Naive thymus-derived CD4-positive, alpha-beta T cell (primary cell): Measurements from ENCODE around the gene WASF3. TPM values are rescaled to one million over a fixed set of nuclear protein-coding genes. Genes with fewer than 3 reads are reported as not detected.
"Not testable (repeated sequence)": the region's sequence is repeated elsewhere in the genome, so short reads cannot be mapped to it uniquely, and the experiment has no call there.

Source experiments
- ATAC-seq: fragments of 150-1000 bp; cut with Tn5 transposase; 2 replicates; pipeline ENCODE4 v1.10.0; 2021; ENCODE audit warnings: mild to moderate bottlenecking, moderate library complexity
- CTCF ChIA-PET: fragments of 350-600 bp; sonication (Branson Sonifier 250); formaldehyde crosslinking; loops from one replicate; lab custom pipeline; 2021; ENCODE audit warnings: antibody characterized with exemption; lab: Charles Lee
- POLR2A ChIA-PET: fragments of 350-600 bp; sonication (Branson Sonifier 250); formaldehyde crosslinking; loops from one replicate; lab custom pipeline; 2021; ENCODE audit warnings: antibody characterized with exemption, inconsistent platforms; lab: Charles Lee
- DNase-seq, 9 donors: peaks; one replicate each; pipeline versions ENCODE4 v3.0.0 to v3.0.0-alpha.2; 2020 to 2022; ENCODE audit warnings: mixed read lengths in 1 of 9
- H3K27ac ChIP-seq: one replicate; pipeline ENCODE4 v1.7.0; 2013; ENCODE audit warnings: mild to moderate bottlenecking, low read depth, low read length, moderate library complexity
- H3K27me3 ChIP-seq, 2 donors: one replicate each; pipeline ENCODE4 v1.7.0; 2013; ENCODE audit warnings: low read length in 2 of 2, mild to moderate bottlenecking in 2 of 2, moderate library complexity in 2 of 2; ENCODE audit not compliant: control insufficient read depth in 2 of 2, insufficient read depth in 2 of 2
- H3K36me3 ChIP-seq, 3 experiments: 1 replicate in 2 of 3; 2 replicates in 1 of 3; pipeline ENCODE4 v1.7.0; 2013; ENCODE audit warnings: low read length in 3 of 3, mild to moderate bottlenecking in 3 of 3, moderate library complexity in 1 of 3; ENCODE audit not compliant: insufficient read depth in 3 of 3, control insufficient read depth in 2 of 3
- H3K4me1 ChIP-seq, 2 donors: one replicate each; pipeline ENCODE4 v1.7.0; 2013; ENCODE audit warnings: low read length in 2 of 2, mild to moderate bottlenecking in 2 of 2, moderate library complexity in 1 of 2; ENCODE audit not compliant: control insufficient read depth in 2 of 2, insufficient read depth in 2 of 2
- H3K4me3 ChIP-seq: 2 replicates; pipeline ENCODE4 v1.7.0; 2013; ENCODE audit warnings: mild to moderate bottlenecking, low read length
- H3K9me3 ChIP-seq, 3 experiments: 1 replicate in 2 of 3; 2 replicates in 1 of 3; pipeline ENCODE4 v1.7.0; 2013; ENCODE audit warnings: low read length in 3 of 3; ENCODE audit not compliant: control insufficient read depth in 2 of 3
- H3K27ac Mint-ChIP-seq, 9 donors: one replicate each; pipeline ENCODE4 v1.8.0; 2020 to 2022; ENCODE audit warnings: mixed read lengths in 9 of 9, mild to moderate bottlenecking in 8 of 9, moderate library complexity in 5 of 9, inconsistent platforms in 2 of 9
- H3K27me3 Mint-ChIP-seq, 5 donors: one replicate each; pipeline ENCODE4 v1.8.0; 2021 to 2022; ENCODE audit warnings: mixed read lengths in 5 of 5, mild to moderate bottlenecking in 1 of 5
- H3K36me3 Mint-ChIP-seq, 5 donors: one replicate each; pipeline ENCODE4 v1.8.0; 2020 to 2022; ENCODE audit warnings: mixed read lengths in 5 of 5, mild to moderate bottlenecking in 3 of 5, inconsistent platforms in 1 of 5
- H3K4me1 Mint-ChIP-seq, 7 donors: one replicate each; pipeline ENCODE4 v1.8.0; 2020 to 2022; ENCODE audit warnings: mixed read lengths in 7 of 7, mild to moderate bottlenecking in 3 of 7, inconsistent platforms in 1 of 7
- H3K4me3 Mint-ChIP-seq, 10 donors: one replicate each; pipeline ENCODE4 v1.8.0; 2020 to 2022; ENCODE audit warnings: mild to moderate bottlenecking in 10 of 10, mixed read lengths in 10 of 10, moderate library complexity in 6 of 10, inconsistent platforms in 2 of 10
- H3K9me3 Mint-ChIP-seq, 11 donors: one replicate each; pipeline ENCODE4 v1.8.0; 2020 to 2022; ENCODE audit warnings: mixed read lengths in 11 of 11, mild to moderate bottlenecking in 4 of 11, inconsistent platforms in 1 of 11, moderate library complexity in 1 of 11
- intact Hi-C, 2 donors: fragments of 100-400 bp; cut with micrococcal nuclease; formaldehyde crosslinking; loops; one replicate each; pipeline ENCODE4 v1.15.1; 2023
- polyA plus RNA-seq, 2 donors: library from polyadenylated mRNA; unstranded; fragments of 300-500 nt; fragmentation: Illumina TruSeq; gene quantifications; one replicate each; pipeline ENCODE4 v1.2.3, GENCODE V29; 2021
- total RNA-seq, 6 experiments: library from RNA in 5 of 6; stranded (reverse) in 5 of 6; gene quantifications; 1 replicate in 5 of 6; 2 replicates in 1 of 6; pipeline ENCODE4 v1.2.3 and lab custom pipeline; 2021 to 2026

Gene WASF3
- total and polyA plus RNA-seq, 7 experiments from 2014 or later = 0.08 to 0.20 TPM; not detected in 5

DNA sequence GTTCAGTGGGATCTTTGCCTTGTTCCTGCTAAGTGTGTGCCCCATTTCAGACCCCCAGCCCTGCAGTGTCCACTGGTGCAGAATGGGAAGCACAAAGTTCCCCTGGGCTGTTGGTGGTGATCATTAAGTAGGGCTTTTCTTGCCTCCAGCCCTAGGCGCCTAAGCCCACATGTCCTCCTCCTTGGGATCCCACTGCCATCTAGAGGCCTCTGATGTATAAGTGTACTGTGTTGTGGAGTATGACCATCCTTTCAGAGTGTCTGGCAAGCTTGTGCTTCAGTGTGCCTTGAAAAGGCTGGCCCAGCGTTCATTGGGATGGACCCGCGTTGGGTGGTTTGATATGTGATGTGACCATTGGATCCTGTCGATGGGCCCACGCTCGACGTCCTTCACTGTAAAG is 71.2 kb downstream of the WASF3 start:
- Histone ChIP-seq H3K4me3 (no peak overlapping the region), H3K27ac (no peak overlapping the region), H3K4me1 (no peaks in the 10 kb centered on the region), H3K36me3 (no peaks in the 10 kb centered on the region), H3K27me3 (no peaks in the 10 kb centered on the region), H3K9me3 (no peaks in the 10 kb centered on the region)
- ChIA-PET CTCF (no interaction called here), POLR2A (no interaction called here)
- Mint-ChIP-seq H3K4me3 (no peak overlapping the region), H3K27ac (no peak overlapping the region), H3K9me3 (peaks cover 7 to 23% (median 11%) of the 10 kb centered on the region in 11 donors), H3K4me1 (no peaks in the 10 kb centered on the region), H3K27me3 (peaks cover 0 to 13% (median 0%) of the 10 kb centered on the region in 5 donors), H3K36me3 (peaks cover 0 to 13% (median 6%) of the 10 kb centered on the region in 5 donors)
- DNase-seq = no peak
- intact Hi-C loops = loop anchor here in 1 of 2 donors (1.0 kb wide), 1 partner anchor 444 kb away; no protein-coding TSS in a partner anchor
- ATAC-seq = no peak

DNA sequence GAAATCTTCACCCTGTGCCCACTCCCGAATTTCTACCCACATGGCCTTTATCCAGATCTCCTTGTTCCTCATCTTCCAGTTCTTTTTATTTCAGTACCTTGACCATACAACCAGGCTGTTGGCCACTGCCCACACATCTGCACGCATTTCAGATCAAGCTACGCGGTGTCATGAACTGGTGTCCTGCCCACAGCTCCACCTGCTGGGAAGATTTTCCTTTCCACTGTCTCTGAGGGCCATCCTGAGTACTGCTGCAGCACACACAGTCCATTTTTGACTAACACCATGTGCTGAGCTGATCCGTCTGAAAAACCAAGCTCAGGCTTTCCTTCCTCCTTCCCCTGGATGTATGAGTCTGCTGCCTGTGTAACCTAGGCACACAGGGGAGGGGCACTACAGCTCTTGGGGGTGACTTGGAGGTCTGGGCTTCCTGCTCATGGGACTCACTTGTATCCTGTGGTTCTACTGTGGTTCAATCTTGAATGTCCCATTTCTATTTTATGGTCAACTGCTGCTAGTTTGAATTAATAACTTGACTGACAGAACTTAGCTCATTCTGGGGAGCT is 71.9 kb downstream of the WASF3 start:
- ChIA-PET POLR2A (no interaction called here), CTCF (interaction anchor here (0.8 kb wide), 1 partner anchor 444 kb away, joined by 3 read pairs; no protein-coding TSS in a partner anchor)
- ATAC-seq = no peak
- H3K27ac ChIP-seq = no peak overlapping the region
- no peak overlapping the region for H3K27ac Mint-ChIP-seq
- no peaks in the 10 kb centered on the region for H3K4me1 Mint-ChIP-seq
- H3K4me3 Mint-ChIP-seq = no peak overlapping the region
- DNase-seq = no peak
- no peaks in the 10 kb centered on the region for H3K4me1 ChIP-seq
- peaks cover 0 to 7% (median 3%) of the 10 kb centered on the region in 5 donors for H3K36me3 Mint-ChIP-seq
- no peaks in the 10 kb centered on the region for H3K9me3 ChIP-seq
- intact Hi-C loops = loop anchor here in 1 of 2 donors (1.0 kb wide), 1 partner anchor 445 kb away; no protein-coding TSS in a partner anchor
- H3K9me3 Mint-ChIP-seq = peaks cover under 1 to 17% (median 6%) of the 10 kb centered on the region in 11 donors
- H3K36me3 ChIP-seq = no peaks in the 10 kb centered on the region
- H3K27me3 Mint-ChIP-seq = peaks cover 0 to 9% (median 0%) of the 10 kb centered on the region in 5 donors
- H3K27me3 ChIP-seq = no peaks in the 10 kb centered on the region
- H3K4me3 ChIP-seq = no peak overlapping the region

DNA sequence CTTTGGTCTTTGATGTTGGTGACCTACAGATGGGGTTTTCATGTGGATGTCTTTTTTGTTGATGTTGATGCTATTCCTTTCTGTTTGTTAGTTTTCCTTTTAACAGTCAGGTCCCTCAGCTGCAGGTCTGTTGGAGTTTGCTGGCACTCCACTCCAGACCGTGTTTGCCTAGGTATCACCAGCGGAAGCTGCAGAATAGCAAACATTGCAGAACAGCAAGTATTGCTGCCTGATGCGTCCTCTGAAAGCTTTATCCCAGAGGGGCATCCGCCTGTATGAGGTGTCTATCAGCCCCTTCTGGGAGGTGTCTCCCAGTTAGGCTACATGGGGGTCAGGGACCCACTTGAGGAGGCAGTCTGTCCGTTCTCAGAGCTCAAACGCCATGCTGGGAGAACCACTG is 78.2 kb downstream of the WASF3 start:
- H3K9me3 ChIP-seq, H3K36me3 Mint-ChIP-seq, H3K4me3 Mint-ChIP-seq, ATAC-seq, CTCF ChIA-PET, H3K27ac Mint-ChIP-seq, H3K36me3 ChIP-seq, H3K4me1 ChIP-seq, POLR2A ChIA-PET, H3K4me1 Mint-ChIP-seq, DNase-seq, intact Hi-C loops, H3K4me3 ChIP-seq, H3K27ac ChIP-seq, H3K27me3 ChIP-seq: not testable (repeated sequence)
- H3K27me3 Mint-ChIP-seq = peaks cover 0 to 24% (median 5%) of the 10 kb centered on the region in 5 donors
- H3K9me3 Mint-ChIP-seq = peaks cover 0 to 14% (median 3%) of the 10 kb centered on the region in 11 donors

DNA sequence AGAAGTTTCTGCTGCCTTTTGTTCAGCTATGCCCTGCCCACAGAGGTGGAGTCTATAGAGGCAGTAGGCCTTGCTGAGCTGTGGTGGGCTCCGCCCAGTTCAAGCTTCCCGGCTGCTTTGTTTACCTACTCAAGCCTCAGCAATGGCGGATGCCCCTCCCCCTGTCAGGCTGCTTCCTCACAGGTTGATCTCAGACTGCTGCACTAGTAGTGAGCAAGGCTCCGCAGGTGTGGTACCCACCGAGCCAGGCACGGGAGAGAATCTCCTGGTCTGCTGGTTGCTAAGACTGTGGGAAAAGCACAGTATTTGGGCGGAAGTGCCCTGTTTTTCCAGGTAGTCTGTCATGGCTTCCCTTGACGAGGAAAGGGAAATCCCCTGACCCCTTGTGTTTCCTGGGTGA is 78.6 kb downstream of the WASF3 start:
- H3K4me1 ChIP-seq, H3K36me3 ChIP-seq, CTCF ChIA-PET, H3K36me3 Mint-ChIP-seq, DNase-seq, H3K4me3 Mint-ChIP-seq, ATAC-seq, H3K9me3 ChIP-seq, H3K4me3 ChIP-seq, intact Hi-C loops, H3K27ac Mint-ChIP-seq, H3K27ac ChIP-seq, H3K27me3 ChIP-seq, POLR2A ChIA-PET, H3K4me1 Mint-ChIP-seq: not testable (repeated sequence)
- Mint-ChIP-seq H3K9me3 (peaks cover 0 to 14% (median 3%) of the 10 kb centered on the region in 11 donors), H3K27me3 (peaks cover 0 to 24% (median 5%) of the 10 kb centered on the region in 5 donors)

DNA sequence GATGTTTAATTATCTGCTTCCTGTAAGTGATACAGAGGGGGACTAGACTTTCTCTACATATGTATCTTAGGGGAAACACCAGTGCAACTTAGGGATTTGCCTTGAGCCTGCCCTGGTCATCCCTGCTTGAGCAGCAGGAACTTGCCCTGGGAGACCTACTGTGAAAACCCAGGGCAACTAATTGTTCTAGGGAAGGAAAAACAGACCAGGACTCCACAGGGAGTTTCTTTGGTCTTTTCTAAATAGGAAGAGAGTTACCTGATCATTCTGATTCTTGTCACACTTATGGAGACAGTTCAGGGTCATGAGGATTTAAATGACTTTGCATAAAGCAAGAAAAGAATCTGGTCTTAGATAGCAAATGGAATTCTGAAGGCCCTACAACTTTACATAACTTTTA is 89.1 kb downstream of the WASF3 start:
- Mint-ChIP-seq H3K36me3 (peaks cover 0 to 9% (median 0%) of the 10 kb centered on the region in 5 donors), H3K27me3 (peaks cover 13 to 29% (median 22%) of the 10 kb centered on the region in 5 donors), H3K4me1 (peaks cover 0 to 1% (median 0%) of the 10 kb centered on the region in 7 donors), H3K27ac (no peak overlapping the region), H3K4me3 (no peak overlapping the region), H3K9me3 (peaks cover 0 to 16% (median 6%) of the 10 kb centered on the region in 11 donors)
- ATAC-seq (no peak), DNase-seq (no peak)
- ChIA-PET POLR2A (no interaction called here), CTCF (no interaction called here)
- Histone ChIP-seq H3K4me3 (no peak overlapping the region), H3K27me3 (no peaks in the 10 kb centered on the region), H3K36me3 (no peaks in the 10 kb centered on the region), H3K4me1 (no peaks in the 10 kb centered on the region), H3K27ac (no peak overlapping the region), H3K9me3 (no peaks in the 10 kb centered on the region)
- intact Hi-C loops = no loop called here

DNA sequence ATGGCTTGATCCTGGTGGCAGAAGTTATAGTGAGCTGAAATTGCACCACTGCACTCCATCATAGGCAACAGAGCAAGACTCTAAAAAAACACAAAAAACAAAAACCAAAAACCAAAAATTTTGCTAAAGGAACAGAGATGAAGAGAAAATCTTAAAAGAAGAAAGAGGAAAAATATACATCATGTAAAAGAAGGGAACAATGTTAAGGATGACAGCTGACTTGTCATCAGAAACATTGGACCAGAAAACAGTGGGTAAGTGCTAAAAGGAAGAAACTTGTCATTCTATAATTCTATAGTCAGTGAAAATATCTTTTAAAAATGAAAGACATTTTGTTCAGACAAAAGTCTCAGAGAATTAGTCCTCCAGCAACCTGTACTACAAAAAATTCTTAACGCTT is 93.8 kb downstream of the WASF3 start:
- H3K4me3 ChIP-seq = no peak overlapping the region
- no peaks in the 10 kb centered on the region for H3K9me3 ChIP-seq
- H3K27ac ChIP-seq = no peak overlapping the region
- POLR2A ChIA-PET = no interaction called here
- ATAC-seq (no peak), DNase-seq (no peak)
- peaks cover 1 to 18% (median 6%) of the 10 kb centered on the region in 11 donors for H3K9me3 Mint-ChIP-seq
- H3K36me3 Mint-ChIP-seq = peaks cover 0 to 4% (median 0%) of the 10 kb centered on the region in 5 donors
- H3K27me3 Mint-ChIP-seq = peaks cover 5 to 16% (median 15%) of the 10 kb centered on the region in 5 donors
- H3K4me1 Mint-ChIP-seq = peaks cover 0 to 1% (median 0%) of the 10 kb centered on the region in 7 donors
- CTCF ChIA-PET = no interaction called here
- intact Hi-C loops = no loop called here
- H3K4me3 Mint-ChIP-seq = no peak overlapping the region
- H3K27ac Mint-ChIP-seq = no peak overlapping the region
- no peaks in the 10 kb centered on the region for H3K4me1 ChIP-seq
- no peaks in the 10 kb centered on the region for H3K36me3 ChIP-seq
- no peaks in the 10 kb centered on the region for H3K27me3 ChIP-seq

DNA sequence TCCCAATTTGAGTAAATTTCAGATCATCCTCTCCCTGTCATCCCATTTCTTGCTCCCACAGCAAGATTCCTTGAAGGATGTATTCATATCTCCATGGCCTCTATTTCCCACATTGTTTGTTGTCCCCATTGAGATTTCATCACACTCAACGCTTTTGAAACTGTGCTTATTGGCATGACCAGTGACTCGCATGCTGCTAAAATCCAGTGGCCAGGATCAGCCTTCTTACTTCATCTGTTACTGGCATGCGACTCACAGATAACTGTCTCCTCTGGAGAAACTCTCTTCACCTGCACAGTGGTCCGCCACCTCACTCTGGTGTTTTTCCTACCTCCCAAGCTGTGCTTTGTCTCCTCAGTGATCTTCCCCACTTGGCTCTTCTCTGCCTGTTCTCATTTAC is 95.8 kb downstream of the WASF3 start:
- H3K9me3 Mint-ChIP-seq = peaks cover 1 to 18% (median 6%) of the 10 kb centered on the region in 11 donors
- Histone ChIP-seq H3K27me3 (no peaks in the 10 kb centered on the region), H3K27ac (no peak overlapping the region), H3K36me3 (no peaks in the 10 kb centered on the region), H3K4me3 (no peak overlapping the region), H3K9me3 (no peaks in the 10 kb centered on the region), H3K4me1 (no peaks in the 10 kb centered on the region)
- peaks cover 0 to 1% (median 0%) of the 10 kb centered on the region in 7 donors for H3K4me1 Mint-ChIP-seq
- peaks cover 0 to 4% (median 0%) of the 10 kb centered on the region in 5 donors for H3K36me3 Mint-ChIP-seq
- peaks cover 3 to 14% (median 6%) of the 10 kb centered on the region in 5 donors for H3K27me3 Mint-ChIP-seq
- DNase-seq = no peak
- POLR2A ChIA-PET = no interaction called here
- CTCF ChIA-PET = no interaction called here
- no peak for ATAC-seq
- intact Hi-C loops = no loop called here
- H3K27ac Mint-ChIP-seq = no peak overlapping the region
- H3K4me3 Mint-ChIP-seq = no peak overlapping the region
